Stimulated activated CD8-positive, alpha-beta memory T cell treated with anti-CD3 and anti-CD28 coated beads, Interleukin-12 subunit alpha, Interleukin-12 subunit beta, amount 100 ng/mL, for 4 hours (primary cell): ENCODE results near the gene ARRB2.
"Not testable (repeated sequence)": the region's sequence is repeated elsewhere in the genome, so short reads cannot be mapped to it uniquely, and the experiment has no call there.

Experiments used
- DNase-seq: peaks from one replicate; pipeline ENCODE4 v3.0.0-alpha.2; 2020; ENCODE audit warnings: low read depth

Gene ARRB2

DNA sequence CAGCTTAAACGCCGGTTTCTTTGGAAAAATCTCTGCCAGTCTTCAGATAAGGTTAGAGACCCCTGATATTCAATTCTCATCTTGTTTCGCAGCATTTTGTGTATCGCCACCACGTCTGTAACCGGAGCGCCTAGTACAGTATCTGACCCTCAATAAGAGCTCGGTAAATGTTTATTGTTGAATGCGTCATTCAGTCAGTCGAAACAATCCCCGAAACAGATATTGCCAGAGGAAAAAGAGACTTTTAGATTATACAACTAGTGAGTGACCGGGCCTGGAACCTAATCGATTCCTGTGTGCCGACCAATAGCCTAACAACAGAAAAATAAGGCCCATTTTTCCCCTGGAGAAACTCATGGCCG, 7.1 kb upstream of the ARRB2 start:
- no peak for DNase-seq

DNA sequence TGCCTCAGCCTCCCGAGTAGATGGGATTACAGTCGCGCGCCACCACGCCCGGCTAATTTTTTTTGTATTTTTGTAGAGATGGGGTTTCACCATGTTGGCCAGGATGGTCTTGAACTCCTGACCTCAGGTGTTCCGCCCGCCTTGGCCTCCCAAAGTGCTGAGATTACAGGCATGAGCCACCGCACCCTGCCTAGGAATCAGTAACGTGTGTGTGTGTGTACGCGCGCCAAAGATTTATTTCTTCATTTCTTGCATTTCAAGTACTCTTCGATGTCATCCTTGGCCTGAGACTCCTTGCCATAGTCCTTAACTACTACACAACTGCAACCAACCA, 5.9 kb upstream of the ARRB2 start:
- not testable (repeated sequence) for DNase-seq

DNA sequence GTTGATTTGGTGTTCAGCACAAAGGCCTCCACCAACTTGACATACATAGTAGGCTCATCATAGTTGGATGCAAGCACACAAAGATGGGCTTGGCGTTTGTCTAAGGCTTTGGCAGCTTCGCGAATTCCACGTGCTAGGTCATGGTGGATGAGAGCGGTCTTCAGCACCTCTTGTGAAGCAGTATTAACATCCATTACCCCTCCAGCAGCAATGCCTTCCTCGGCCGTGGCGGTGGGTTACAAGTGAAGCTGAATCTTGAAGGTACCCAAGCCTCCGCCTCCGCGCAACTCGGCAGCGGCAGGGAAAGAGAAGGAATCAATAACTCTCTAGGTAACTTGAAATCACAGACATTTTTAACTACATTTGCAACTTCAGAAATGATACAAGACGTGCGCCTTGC, 5.4 kb upstream of the ARRB2 start:
- DNase-seq = no peak

DNA sequence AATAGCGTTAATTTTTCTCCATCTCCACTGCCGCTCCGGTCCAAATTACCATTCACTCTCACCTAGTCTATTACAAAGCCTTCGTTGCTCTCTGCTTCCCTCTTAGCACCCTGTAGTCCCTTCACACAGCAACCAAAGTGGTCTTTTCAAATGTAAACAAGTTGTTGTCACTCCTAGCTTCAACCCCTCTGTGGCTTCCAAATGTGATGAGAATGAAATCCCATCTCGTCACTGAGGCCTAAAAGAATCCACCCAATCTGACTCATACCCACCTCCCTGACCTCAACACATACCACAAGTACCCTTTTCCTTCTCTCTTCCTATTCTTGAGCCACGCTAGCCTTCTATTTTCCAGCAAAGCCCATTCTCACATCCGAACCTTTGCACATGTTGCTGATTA, 4.3 kb upstream of the ARRB2 start:
- no peak for DNase-seq

DNA sequence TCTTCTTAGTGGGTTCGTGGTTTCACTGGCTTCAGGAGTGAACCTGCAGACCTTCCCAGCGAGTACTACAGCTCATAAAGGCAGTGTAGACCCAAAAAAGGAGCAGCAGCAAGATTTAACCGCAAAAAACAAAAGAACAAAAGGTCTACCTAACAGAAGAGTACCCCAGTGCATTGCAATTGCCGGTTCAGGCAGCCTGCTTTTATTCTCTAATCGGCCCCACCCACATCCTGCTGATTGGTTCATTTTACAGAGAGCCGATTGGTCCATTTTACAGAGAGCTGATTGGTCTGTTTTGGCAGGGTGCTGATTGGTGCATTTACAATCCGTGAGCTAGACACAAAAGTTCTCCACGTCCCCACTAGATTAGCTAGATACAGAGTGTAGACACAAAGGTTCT, 2.0 kb upstream of the ARRB2 start:
- no peak for DNase-seq

DNA sequence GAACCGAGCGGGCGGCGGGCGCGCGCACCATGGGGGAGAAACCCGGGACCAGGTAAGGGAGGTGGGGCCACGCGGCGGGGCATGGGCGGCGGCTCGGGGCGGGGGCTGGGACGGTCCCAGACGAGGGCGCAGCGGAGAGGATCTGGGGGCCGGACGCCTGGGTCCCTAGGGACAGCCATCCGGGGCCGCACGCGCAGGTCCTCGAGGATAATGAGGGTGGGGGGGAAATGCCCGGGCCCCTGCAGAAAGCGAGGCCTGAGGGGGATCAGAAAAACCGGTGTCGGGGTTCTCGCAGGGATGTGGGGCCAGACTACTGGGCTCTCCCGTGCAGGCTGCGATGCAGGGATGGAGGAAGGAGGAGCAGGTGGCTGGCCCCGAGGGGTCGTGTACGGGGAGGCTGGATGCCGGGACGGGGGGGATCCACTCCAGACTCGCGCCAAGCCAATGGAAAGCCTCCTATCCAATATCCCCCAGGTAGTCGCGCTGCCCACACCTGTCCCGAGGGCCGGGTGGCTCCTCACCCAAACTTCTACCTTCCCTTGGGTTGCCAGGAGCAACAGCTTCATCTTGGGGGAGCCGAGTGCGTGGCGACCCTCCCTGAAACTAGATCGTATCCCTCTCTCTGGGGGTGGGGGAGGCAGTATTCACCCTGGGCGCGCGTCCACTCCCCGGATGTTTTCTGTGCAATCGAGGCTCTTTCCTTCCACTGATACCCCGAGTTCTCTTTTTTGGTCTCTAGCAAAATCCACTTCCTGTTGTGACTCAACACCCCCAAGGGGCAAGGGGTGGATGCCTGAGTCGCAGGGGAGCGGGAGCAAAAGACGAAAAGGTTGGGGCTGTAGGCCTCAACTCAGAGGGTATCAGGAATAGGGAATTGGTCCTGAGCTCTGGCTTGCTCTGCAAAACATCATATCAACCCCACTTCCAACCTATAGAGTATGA, 532 bp downstream of the ARRB2 start:
- DNase-seq = peak; percentile 28

DNA sequence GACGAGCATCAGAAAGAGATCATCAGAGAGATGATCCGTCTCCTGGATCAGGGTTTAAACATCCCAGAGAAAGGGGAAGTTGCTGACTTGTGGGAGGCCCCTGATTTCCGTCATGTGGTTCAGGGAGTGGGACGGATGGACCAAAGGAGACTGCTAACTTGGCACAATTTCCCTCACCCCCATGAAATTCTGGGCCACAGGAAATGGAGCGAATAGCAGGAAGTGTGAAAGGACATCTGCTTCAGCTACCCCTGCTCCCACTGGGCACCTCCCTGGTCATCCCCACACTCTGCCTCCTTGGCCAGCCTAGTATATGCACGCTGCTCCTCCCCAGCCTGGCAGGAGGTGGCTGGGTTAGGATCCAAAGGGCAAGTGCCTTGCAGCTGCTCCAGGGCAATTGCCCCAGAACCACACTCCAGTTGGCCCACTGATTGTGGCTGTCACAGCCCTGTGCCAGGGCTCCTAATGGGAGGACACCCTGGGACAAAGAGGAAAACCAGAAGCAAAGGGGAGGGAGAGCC, 1.3 kb downstream of the ARRB2 start:
- DNase-seq = no peak

DNA sequence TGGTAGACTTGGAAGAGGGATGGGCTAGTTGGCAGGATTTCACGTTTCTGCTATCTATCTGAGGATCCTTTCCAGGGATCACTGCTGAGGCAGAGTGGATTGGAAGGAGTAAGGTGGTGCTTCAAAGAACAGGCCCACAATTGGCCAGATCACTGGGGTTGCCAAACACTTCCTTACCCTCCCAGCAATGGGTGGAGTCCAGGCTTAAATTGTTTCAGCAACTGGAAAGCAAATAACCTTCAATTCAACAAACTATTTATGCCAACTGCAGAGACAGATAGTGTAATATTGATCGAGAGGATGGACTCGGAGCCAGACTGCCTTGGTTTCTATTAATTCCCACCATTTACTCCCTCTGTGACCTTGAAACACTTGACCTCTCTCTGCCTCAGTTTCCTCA, 2.1 kb downstream of the ARRB2 start:
- DNase-seq = no peak

DNA sequence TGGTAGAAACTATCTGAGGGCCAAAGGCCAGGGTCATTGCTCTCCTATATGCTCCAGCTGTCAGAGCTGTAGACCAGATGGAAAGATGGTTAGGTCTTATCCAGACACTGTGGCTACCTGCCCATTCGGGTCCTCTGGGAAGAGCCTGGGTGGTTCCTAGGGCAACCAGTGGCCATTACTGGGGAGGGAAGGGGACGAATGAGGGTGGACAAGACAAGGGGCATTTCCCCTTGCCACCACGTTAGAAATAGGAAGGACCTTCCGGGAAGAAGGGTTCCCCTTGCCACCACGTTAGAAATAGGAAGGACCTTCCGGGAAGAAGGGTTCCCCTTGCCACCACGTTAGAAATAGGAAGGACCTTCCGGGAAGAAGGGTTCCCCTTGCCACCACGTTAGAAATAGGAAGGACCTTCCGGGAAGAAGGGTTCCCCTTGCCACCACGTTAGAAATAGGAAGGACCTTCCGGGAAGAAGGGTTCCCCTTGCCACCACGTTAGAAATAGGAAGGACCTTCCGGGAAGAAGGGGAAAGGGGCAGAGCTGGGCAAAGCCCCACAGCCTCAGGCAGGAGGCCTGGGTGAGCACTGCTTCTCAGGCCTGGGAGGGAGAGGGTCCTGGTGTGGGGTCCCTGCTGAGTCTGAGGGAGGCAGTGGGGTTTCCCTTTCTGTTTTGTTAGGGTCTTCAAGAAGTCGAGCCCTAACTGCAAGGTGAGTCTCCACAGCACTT, 4.1 kb downstream of the ARRB2 start:
- not testable (repeated sequence) for DNase-seq

DNA sequence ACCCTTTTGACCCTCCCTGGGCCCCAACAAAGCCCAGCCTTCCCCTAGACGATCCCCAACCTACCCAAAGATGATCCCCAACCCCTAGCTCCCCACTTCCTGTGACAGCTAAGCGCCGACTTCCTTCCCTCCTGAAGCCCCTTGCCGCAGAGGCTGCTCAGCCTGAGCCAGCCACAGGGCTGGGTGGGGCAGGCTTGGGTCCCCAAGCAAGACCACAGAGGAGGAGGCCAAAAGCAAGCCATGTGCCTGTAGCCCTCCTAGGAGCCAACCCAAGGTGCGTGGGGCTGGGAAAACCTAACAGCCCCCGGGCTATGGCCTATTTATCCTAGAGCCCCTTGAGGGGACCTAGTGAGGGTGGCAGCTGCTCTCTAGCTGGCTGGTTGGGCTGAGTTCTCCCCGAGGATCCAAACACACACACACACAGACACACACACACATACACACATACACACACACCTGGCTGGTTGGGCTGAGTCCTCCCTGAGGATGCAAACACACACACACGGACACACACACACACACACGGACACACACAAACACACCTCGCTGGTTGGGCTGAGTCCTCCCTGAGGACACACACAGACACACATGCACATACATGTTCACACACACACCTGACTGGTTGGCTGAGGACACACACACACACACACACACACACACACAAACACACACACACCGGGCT, 4.8 kb downstream of the ARRB2 start:
- DNase-seq = peak; percentile 33

DNA sequence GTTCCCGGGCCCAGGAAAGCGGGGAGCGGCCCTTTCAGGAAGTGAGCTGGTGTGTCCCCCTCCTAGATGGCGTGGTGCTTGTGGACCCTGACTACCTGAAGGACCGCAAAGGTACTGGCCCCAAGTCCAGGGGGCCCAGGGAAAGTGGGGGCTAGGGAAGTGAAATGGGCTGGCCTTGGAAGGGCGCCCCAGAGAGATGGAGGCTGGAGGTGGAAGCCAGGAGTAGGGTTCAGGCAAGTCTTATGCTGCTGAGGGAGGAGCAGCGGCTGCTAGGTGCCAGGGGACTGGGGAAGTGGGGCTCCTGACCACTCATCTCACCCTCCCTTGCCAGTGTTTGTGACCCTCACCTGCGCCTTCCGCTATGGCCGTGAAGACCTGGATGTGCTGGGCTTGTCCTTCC, 5.6 kb downstream of the ARRB2 start:
- DNase-seq = no peak

DNA sequence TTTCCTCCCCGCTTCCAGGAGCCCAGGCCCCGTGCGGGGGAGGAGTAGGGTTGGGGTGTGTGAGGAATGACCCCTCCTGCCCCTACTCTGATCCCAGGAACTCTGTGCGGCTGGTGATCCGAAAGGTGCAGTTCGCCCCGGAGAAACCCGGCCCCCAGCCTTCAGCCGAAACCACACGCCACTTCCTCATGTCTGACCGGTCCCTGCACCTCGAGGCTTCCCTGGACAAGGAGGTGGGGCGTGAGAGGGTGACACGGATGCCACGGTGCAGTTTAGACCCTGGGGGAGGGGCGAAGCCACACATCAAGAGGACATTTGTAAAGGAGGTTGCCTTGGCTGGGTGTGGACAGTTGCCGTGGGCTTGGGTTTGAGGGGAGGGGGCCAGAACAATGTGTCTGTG, 7.4 kb downstream of the ARRB2 start:
- DNase-seq = no peak

DNA sequence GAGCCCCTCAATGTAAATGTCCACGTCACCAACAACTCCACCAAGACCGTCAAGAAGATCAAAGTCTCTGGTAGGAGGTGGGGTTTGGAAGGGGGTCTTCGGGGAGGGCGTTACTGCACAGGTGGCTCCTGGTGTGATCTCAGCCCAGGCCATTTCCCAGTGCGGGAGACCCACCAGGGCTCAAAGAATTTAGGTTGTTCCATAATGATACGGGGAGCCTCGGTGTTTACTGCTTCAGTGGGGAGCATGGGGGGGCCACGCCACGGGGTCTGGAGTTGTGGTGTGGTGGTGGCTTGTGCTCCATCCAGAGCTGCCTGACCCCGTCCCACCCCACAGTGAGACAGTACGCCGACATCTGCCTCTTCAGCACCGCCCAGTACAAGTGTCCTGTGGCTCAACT, 7.8 kb downstream of the ARRB2 start:
- no peak for DNase-seq

DNA sequence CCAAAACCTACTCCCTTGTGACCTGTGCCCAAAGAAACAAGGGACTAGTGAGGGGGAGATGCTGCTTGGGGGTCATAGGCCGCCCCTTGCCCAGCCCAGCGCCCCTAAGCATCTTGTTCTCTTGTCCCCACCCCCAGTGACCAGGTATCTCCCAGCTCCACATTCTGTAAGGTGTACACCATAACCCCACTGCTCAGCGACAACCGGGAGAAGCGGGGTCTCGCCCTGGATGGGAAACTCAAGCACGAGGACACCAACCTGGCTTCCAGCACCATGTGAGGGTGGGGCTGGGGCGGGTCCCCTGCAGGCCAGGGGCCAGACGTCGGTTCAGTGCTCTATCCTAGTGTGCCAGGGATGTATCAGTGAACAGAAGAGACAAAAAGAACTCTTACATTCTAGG, 8.7 kb downstream of the ARRB2 start:
- DNase-seq = no peak

DNA sequence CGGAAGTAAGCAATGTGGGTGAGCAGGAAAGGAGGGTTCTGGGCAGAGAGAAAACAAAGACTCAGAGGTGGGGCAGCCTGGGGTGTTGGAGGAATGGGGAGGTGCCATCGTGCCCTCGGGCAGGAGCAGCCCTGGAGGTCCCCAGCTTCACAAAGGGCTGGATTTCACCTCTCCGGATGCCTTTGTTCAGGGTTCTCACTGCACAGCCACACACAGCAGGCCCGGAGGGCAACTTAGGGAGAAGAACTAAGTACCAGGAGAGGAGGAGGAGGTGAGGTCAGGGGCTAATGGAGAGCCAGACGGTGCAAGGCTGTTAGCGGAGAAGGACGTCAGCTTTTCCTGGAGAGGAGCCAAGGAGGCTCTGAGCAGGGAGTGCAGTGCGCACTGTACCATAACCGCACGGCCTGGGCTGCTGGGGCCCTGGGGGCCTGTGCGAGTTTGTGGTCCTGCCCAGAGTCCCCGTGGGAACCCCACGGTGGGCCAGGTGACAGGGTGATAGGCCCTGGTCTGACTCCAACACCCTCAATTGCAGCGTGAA, 9.3 kb downstream of the ARRB2 start:
- DNase-seq = no peak

DNA sequence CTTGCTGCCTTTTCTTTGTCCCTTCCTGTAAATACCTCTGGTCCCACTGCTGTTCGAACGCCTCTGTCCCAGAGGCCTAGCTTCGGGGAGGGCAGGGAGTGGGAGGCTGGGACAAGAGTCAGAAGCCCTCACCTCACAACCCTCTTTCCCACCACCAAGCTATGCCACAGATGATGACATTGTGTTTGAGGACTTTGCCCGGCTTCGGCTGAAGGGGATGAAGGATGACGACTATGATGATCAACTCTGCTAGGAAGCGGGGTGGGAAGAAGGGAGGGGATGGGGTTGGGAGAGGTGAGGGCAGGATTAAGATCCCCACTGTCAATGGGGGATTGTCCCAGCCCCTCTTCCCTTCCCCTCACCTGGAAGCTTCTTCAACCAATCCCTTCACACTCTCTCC, 10.4 kb downstream of the ARRB2 start:
- no peak for DNase-seq

DNA sequence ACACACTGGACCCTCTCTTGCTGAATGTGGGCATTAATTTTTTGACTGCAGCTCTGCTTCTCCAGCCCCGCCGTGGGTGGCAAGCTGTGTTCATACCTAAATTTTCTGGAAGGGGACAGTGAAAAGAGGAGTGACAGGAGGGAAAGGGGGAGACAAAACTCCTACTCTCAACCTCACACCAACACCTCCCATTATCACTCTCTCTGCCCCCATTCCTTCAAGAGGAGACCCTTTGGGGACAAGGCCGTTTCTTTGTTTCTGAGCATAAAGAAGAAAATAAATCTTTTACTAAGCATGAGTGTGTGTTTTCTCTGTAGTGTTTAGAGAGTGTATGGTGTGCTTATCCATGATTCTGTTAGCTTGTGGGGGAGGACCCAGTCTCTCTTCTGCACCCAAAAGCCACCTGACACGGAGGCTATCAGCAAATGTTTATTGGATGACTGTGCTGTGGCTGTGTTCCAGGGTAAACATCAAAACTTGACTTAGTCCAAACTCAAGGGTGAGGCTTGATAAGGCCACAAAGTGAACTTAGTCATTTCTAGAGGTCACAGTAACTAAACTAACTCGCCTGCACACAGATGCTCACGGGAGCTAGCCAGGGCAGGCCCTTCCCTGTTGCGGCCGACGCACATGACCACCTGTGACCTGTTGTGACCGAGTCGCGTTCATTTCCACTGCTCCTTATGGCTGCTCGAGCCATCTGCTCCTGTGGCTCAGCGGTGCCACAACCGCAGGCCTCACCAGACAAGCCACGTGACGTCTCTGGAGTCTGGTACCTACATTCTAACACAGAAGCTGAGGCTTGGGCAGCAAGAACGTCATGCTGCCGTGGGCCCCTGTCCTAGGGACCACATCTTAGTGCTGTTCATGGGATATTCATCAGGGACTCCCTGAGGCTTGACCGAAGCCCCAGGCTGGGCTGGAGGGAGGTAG, 11.0 kb downstream of the ARRB2 start:
- DNase-seq = no peak

DNA sequence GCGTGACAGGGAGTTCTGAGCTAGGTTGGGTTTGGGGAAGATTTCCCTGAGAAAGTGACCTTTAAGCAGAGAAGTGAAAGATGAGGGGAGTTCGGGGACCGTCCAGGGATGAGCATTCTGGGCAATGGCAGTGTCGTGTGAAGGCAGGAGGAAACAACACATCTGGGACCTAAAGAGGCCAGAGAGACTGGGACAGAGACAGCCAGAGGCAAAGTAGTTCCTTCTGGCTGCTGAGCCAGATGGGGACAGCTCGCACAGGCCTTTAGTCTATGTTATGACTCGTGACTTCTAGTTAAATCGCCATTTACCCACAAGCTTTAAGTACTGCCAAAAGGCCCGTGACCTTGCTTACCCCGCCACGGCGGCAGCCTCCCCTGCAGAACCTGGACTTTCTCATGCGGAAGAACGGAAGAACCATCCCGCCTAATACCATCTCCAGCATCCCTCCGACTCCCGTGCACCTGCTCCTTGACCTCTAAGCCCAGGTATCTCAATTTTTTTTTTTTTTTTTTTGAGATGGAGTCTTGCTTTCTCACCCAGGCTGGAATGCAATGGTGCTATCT, 12.3 kb downstream of the ARRB2 start:
- DNase-seq = no peak

DNA sequence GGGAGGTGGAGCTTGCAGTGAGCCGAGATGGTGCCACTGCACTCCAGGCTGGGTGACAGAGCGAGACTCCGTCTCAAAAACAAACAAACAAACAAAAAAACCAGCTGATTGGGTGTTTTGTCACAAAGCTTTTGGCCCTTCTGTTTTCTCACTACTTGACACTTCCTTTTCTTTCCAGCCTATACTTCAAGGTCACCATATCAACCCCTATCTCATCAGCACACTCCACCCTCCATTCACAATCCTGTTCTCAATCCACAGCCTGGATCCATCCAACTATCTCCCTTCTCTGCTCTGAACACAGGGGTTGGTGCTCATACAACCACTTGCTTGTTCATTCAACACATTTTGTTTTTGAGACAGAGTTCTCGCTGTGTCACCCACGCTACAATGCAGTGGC, 14.2 kb downstream of the ARRB2 start:
- DNase-seq = no peak

DNA sequence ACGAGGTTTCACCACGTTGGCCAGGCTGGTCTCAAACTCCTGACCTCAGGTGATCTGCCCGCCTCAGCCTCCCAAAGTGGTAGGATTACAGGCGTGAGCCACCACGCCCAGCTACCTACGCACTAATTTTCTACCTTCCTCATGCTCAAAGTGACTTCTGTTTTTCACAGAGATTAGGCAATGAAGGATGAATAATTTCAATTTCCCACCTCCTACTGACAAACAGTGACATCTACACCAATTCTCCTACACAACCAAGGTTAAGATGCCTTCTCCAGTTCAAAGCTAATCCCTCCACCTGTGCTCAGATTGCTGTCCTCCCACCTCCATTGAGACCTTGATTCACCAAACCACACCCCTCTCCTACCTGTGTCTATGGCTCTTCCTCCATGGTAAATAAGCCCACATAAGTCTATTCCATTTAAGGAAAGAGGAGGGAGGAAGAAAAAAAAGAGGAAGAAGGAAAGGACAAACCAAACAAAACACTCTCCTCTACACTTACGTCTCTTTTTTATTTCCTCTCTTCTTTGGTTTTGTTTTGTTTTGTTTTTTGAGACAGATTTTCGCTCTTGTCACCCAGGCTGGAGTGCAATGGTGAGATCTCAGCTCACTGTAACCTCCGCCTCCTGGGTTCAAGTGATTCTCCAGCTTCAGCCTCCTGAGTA, 15.3 kb downstream of the ARRB2 start:
- no peak for DNase-seq

DNA sequence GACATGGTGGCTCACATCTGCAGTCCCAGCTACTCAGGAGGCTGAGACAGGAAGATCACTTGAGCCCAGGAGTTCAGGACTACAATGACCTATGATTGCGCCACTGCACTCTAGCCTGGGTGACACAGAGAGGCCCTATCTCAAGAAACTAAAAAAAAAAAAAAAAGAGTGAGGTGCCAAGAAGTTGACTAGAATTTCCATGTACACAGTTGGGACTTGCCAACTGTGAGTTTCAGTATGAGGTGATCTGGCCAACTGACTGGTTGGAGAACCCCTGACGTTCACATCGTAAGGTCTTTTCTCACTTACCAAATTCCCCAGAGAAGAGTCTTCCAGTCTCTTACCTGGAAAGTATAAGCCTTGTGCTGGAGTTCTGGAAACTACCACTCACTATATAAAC, 17.7 kb downstream of the ARRB2 start:
- DNase-seq = no peak
